Kidney epithelial cell (primary cell): Measurements from ENCODE around the gene RAMP3. TPM values are rescaled to one million over a fixed set of nuclear protein-coding genes. Genes with fewer than 3 reads are reported as not detected.

Source experiments
- DNase-seq: peaks from one replicate; pipeline ENCODE4 v3.0.0-alpha.2; 2010; ENCODE audit warnings: low read depth
- H3K27me3 ChIP-seq: 2 replicates; pipeline ENCODE4 v1.6.0; 2011; ENCODE audit warnings: low read length; ENCODE audit not compliant: control insufficient read depth, insufficient read depth
- H3K36me3 ChIP-seq: 2 replicates; pipeline ENCODE4 v1.5.1; 2011; ENCODE audit warnings: low read length; ENCODE audit not compliant: control insufficient read depth, insufficient read depth
- H3K4me3 ChIP-seq: 2 replicates; pipeline ENCODE4 v1.5.1; 2011; ENCODE audit warnings: low read depth, mild to moderate bottlenecking, control low read depth, low read length
- total RNA-seq: library from RNA; depleted of rRNA; stranded (reverse); fragments of >200 nt; gene quantifications from 2 replicates; pipeline ENCODE4 v1.2.3, GENCODE V29; 2015
- TF ChIP-seq, protein P1 (sequence below): IDR thresholded peaks from 2 replicates; pipeline ENCODE4 v1.5.1; 2011; ENCODE audit warnings: mild to moderate bottlenecking, moderate library complexity, low read length, control low read depth, inconsistent platforms; ENCODE audit not compliant: insufficient read depth, poor library complexity, severe bottlenecking

Gene RAMP3
- total RNA-seq, 1 donor from 2014 or later = not detected

GRCh38 chr7:45116048-45116447 is 41.5 kb upstream of the RAMP3 start:
- peaks cover 5% of the 10 kb centered on the region for H3K27me3 ChIP-seq
- H3K4me3 ChIP-seq = no peak overlapping the region
- no peak for DNase-seq
- TF ChIP-seq, protein P1, sequence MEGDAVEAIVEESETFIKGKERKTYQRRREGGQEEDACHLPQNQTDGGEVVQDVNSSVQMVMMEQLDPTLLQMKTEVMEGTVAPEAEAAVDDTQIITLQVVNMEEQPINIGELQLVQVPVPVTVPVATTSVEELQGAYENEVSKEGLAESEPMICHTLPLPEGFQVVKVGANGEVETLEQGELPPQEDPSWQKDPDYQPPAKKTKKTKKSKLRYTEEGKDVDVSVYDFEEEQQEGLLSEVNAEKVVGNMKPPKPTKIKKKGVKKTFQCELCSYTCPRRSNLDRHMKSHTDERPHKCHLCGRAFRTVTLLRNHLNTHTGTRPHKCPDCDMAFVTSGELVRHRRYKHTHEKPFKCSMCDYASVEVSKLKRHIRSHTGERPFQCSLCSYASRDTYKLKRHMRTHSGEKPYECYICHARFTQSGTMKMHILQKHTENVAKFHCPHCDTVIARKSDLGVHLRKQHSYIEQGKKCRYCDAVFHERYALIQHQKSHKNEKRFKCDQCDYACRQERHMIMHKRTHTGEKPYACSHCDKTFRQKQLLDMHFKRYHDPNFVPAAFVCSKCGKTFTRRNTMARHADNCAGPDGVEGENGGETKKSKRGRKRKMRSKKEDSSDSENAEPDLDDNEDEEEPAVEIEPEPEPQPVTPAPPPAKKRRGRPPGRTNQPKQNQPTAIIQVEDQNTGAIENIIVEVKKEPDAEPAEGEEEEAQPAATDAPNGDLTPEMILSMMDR = no peak
- no peaks in the 10 kb centered on the region for H3K36me3 ChIP-seq

- peaks cover 5% of the 10 kb centered on the region for H3K27me3 ChIP-seq
- no peak overlapping the region for H3K4me3 ChIP-seq
- TF ChIP-seq, protein P1 = no peak
- no peaks in the 10 kb centered on the region for H3K36me3 ChIP-seq
- DNase-seq = no peak
Observed at GRCh38 chr7:45117582-45117981, 40.0 kb upstream of the RAMP3 start.

DNA sequence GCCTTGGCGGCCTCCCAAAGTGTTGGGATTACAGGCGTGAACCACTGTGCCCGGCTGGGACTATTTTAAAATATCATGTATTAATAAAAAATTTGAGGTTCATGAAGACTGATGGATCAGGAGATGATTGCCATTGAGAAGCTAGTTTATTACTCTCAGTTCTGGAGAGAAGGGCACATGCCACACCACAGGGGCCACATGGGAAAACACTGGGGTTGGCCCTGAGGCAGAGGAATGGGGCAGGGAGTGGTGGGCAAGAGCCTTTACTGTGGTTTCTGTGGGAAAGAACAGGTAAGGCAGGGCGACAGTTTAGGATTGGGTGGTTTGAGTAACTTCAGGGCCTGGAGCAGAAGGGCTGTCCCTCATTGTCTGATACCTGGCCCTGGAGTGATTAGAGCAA is 39.3 kb upstream of the RAMP3 start:
- DNase-seq = no peak
- no peak overlapping the region for H3K4me3 ChIP-seq
- H3K36me3 ChIP-seq = no peaks in the 10 kb centered on the region
- TF ChIP-seq, protein P1 = no peak
- peaks cover 5% of the 10 kb centered on the region for H3K27me3 ChIP-seq

- TF ChIP-seq, protein P1 = no peak
Observed at GRCh38 chr7:45118889-45119331, 38.7 kb upstream of the RAMP3 start.

DNA sequence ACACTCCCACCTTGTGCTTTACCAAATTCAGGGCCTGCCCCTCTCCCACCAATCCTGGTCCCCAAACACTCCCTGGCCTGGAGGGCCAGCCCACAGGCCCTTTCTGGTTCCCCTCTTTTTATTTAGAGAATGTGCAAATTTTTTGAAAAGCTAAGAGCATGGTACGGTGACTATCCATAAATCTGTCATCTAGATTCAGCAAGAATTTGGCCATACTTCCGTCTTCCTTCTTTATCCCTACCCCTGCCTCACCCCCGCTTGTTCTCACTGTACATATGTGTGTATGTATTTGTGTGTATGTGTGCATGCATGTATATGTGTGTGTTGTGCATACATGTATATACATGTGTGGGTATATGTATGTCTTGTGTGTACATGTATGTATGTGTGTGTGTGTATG is 38.0 kb upstream of the RAMP3 start:
- Histone ChIP-seq H3K36me3 (no peaks in the 10 kb centered on the region), H3K27me3 (peaks cover 3% of the 10 kb centered on the region), H3K4me3 (no peak overlapping the region)
- no peak for DNase-seq
- TF ChIP-seq, protein P1 = no peak

More at GRCh38 chr7:45118889-45119331, 38.7 kb upstream of the RAMP3 start:
- H3K36me3 ChIP-seq = no peaks in the 10 kb centered on the region
- no peak overlapping the region for H3K4me3 ChIP-seq
- DNase-seq = no peak
- H3K27me3 ChIP-seq = peaks cover 5% of the 10 kb centered on the region
